GM10248 (cell line): ENCODE data around the gene TSC2.
"Not testable (repeated sequence)": the region's sequence is repeated elsewhere in the genome, so short reads cannot be mapped to it uniquely, and the experiment has no call there.

Experiments
- CTCF ChIA-PET: fragments of 300-600 bp; sonication (Branson Sonifier 250); formaldehyde crosslinking; extraction: SDS; loops from one replicate; lab custom pipeline; 2021; ENCODE audit warnings: antibody characterized with exemption; lab: Yijun Ruan, JAX
- POLR2A ChIA-PET: fragments of 350-650 bp; sonication (Branson Sonifier 250); formaldehyde crosslinking; extraction: SDS; loops from one replicate; lab custom pipeline; 2020; ENCODE audit warnings: antibody characterized with exemption; lab: Yijun Ruan, JAX
- DNase-seq: peaks from one replicate; pipeline ENCODE4 v3.0.0; 2012; ENCODE audit errors: extremely low spot score
- TF ChIP-seq, protein P1 (sequence below): IDR thresholded peaks from 2 replicates; pipeline ENCODE4 v1.5.1; 2012; ENCODE audit warnings: mild to moderate bottlenecking, low read depth; ENCODE audit errors: extremely low read depth, missing control alignments, control extremely low read depth

The TSC2 gene

GRCh38 chr16:2114885-2115590 is 67.3 kb downstream of the TSC2 start:
- DNase-seq, CTCF ChIA-PET, POLR2A ChIA-PET: not testable (repeated sequence)

- no peak for DNase-seq
- CTCF ChIA-PET: no interaction called here
- TF ChIP-seq, protein P1, sequence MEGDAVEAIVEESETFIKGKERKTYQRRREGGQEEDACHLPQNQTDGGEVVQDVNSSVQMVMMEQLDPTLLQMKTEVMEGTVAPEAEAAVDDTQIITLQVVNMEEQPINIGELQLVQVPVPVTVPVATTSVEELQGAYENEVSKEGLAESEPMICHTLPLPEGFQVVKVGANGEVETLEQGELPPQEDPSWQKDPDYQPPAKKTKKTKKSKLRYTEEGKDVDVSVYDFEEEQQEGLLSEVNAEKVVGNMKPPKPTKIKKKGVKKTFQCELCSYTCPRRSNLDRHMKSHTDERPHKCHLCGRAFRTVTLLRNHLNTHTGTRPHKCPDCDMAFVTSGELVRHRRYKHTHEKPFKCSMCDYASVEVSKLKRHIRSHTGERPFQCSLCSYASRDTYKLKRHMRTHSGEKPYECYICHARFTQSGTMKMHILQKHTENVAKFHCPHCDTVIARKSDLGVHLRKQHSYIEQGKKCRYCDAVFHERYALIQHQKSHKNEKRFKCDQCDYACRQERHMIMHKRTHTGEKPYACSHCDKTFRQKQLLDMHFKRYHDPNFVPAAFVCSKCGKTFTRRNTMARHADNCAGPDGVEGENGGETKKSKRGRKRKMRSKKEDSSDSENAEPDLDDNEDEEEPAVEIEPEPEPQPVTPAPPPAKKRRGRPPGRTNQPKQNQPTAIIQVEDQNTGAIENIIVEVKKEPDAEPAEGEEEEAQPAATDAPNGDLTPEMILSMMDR: no peak
- POLR2A ChIA-PET: no interaction called here
These were observed 67.8 kb downstream of the TSC2 start for GRCh38 chr16:2115591-2115973.

DNA sequence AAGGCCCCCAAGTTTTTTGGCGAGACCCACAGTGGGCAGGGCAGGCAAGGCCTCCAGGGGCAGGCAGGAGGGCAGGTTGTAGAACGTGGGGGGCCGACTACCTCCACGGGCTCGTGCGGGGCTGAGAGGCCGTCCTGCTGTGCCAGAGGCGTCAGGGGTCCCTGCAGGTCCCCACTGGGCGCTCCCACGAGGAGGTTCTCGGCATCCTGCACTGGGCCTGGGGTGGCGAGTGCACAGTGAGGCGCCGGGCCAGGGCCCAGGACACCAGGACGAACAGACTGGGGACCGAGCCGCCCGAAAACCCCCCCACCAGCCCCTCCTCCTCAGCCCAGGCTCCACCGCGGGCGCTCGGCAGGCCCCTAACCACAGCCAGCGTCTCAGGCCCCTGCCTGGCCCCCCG is 68.6 kb downstream of the TSC2 start:
- DNase-seq, CTCF ChIA-PET, POLR2A ChIA-PET: not testable (repeated sequence)

GRCh38 chr16:2117341-2117740 is 69.6 kb downstream of the TSC2 start:
- CTCF ChIA-PET, DNase-seq, POLR2A ChIA-PET: not testable (repeated sequence)

- POLR2A ChIA-PET, DNase-seq, CTCF ChIA-PET: not testable (repeated sequence)
These were observed 70.4 kb downstream of the TSC2 start for GRCh38 chr16:2117960-2118722.

- TF ChIP-seq, protein P1: peak; percentile 50
- DNase-seq: peak; percentile 35
- CTCF ChIA-PET: interaction anchor here (0.7 to 1.6 kb wide), 3 partner anchors 19 to 99 kb away, joined by 3 to 8 read pairs (median 4); no protein-coding TSS in a partner anchor
- POLR2A ChIA-PET: not testable (repeated sequence)
These were observed 73.5 kb downstream of the TSC2 start for GRCh38 chr16:2121325-2121724.

DNA sequence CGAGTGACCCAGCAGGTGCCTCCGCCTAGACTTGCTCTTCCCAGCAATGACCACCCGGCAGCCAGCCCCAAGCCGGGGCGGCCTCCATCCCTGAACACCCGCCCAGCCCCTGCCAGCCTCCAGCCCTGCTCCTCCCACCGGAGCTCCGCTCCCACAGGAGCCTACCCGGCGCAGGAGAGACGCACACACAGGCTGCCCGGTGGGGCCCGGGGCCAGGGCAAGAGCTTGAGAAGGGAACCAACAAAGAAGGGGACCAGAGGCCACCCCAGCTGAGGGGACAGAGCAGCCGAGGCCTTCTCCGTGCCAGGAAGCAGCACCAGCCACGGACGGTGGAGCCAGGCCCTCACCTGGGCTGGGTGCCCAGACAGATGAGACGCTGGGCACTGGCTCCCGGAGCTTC is 74.1 kb downstream of the TSC2 start:
- ChIA-PET POLR2A (no interaction called here), CTCF (interaction anchor here (0.7 to 1.6 kb wide), 2 partner anchors 19 to 24 kb away, joined by 4 to 8 read pairs; no protein-coding TSS in a partner anchor)
- TF ChIP-seq, protein P1: no peak
- DNase-seq: no peak

GRCh38 chr16:2122429-2122828 is 74.6 kb downstream of the TSC2 start:
- POLR2A ChIA-PET: no interaction called here
- TF ChIP-seq, protein P1: no peak
- DNase-seq: no peak
- CTCF ChIA-PET: interaction anchor here (1.6 kb wide), 1 partner anchor 18 kb away, joined by 8 read pairs; no protein-coding TSS in a partner anchor

GRCh38 chr16:2122934-2123683 is 75.3 kb downstream of the TSC2 start:
- POLR2A ChIA-PET, DNase-seq, CTCF ChIA-PET: not testable (repeated sequence)

DNA sequence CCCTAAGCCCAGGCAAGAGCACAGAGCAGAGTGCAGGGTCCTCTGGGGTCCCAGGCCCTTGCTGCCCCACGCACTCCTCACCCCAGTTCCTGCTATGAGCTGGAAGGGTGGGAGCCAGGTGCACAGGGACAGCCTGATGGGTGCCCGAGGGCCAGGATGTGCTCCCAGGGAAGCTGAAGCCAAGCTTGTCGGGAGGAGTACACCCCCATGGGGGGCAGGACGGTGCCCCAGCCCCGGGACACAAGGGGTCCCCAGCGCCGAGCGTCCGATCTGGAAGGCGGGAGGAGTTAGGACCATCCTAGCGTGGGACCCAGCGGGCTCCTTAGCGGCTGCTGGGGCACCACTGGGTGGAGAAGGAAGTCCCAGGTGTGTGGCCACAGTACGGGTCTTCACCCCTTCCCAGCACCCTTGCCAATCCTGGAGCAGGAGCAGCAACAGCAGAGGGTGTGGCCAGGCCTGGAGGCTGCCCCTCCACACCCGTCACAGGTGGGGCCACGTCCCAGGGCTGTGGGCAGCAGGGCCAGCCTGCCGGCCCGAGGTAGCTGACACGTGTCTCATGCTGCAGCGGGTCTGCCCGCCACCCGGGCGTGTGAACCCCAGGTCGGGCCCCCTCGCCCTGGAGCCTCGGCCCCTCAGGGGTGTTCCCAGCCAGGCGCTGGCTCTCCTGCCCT is 76.1 kb downstream of the TSC2 start:
- POLR2A ChIA-PET, DNase-seq, CTCF ChIA-PET: not testable (repeated sequence)

GRCh38 chr16:2124377-2124693 is 76.5 kb downstream of the TSC2 start:
- CTCF ChIA-PET, DNase-seq, POLR2A ChIA-PET: not testable (repeated sequence)
